Stimulated activated CD4-positive, alpha-beta T cell treated with anti-CD3 and anti-CD28 coated beads, TNF-alpha, amount 100 ng/mL, for 1 hour (primary cell): ENCODE results near the gene TWIST1.

Experiments
- DNase-seq, 3 donors: peaks; one replicate each; pipeline ENCODE4 v3.0.0-alpha.2; 2020; ENCODE audit warnings: low read depth in 3 of 3, low spot score in 1 of 3

Gene TWIST1

DNA sequence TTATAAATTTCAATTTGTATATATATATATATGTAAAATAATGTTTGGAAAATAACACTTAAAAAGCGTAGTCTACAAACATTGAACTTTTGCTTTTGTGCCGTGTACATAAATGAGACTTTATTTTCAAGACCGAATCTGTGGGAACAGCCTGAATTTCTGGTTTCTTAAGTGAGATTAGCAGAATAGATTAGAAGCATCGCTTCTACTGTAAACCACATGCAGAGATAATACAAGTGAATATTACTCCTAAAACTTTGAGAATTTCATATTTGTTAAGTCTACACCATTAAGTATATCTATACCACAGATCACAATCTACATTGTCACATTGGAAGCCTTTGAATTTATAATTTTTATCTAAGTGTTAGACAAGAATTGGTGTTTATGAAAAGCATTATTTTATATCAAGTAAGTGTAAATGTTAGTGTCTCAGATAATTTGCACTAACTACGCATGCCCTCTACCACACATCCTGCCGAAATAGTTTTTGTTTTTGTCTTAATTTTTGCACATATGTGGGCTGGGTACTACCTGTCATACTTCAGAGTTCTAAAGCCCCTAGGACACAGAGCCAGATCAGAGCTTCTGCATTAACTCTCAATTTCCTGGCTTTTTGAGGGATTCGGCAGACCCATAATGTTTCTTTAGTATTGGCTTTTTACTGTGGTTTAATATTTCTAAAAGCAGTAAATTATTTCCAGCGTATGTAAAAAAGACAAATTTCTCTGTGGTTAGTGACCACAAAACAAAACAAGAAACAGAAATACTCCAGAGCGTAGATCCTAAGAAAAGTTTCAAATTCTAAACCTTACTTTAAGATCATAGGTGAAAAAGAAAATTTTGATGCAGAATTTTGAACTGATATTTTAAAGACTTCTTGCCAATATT lies 20.0 kb downstream of the TWIST1 start:
- DNase-seq, result no peak

DNA sequence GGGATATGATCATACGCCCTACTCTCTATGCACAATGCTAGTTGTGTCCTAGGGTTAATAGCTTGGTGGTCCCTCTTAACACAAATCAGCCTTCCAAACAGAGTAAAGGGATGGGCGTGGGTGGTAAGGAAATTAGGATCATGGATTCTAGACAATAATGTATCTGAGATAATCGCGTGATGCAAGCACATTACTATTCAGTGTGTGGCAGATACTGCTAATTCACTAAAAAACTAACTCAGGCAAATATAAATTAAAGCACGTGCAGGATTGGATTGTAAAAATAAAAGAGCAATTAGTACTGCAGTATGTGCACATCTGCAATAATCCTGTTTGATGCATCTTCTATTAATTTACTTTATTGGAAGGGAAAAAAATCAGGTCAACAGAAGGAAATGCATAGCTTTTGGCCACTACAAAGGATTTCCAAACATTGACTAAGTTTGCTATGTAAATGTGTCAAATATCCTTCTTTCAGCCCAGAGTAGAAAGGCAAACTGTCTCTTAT lies 22.0 kb downstream of the TWIST1 start:
- DNase-seq, result no peak

DNA sequence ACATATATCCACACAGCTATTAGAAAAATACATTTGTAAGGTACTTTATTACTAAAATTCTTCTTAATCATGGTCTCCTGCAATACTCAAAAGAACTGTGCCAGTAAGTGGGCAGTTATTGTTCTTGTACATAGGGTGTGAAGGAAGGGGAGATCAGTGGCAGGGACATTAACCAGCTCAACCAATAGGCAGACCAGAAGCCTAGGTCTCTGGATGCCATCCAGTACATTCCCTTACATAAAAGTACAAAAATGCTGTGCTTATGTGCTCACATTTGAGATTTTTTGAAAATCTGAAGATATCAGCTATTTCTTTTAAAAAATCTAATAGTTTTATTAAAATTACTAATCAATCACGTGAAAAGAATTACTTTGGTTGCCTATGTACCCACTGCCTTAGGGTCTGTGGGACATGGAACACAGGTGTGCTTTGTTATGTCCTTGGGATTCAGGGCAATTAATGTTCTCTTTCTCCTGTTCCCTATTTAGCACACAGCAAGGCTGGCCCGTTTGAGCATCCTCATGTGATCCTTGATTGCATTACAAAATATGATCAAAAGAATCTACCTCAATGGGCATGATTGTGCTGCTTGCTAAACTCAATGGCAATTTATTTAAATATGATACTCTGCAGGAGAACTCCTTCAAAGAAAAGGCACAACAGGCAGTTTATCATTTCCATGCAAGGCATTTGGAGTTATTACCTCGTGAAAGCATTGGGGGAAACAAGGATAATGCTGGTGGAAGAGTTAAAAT lies 22.7 kb downstream of the TWIST1 start:
- no peak for DNase-seq

- no peak for DNase-seq
These were observed 23.3 kb downstream of the TWIST1 start for GRCh38 chr7:19094138-19094537.

DNA sequence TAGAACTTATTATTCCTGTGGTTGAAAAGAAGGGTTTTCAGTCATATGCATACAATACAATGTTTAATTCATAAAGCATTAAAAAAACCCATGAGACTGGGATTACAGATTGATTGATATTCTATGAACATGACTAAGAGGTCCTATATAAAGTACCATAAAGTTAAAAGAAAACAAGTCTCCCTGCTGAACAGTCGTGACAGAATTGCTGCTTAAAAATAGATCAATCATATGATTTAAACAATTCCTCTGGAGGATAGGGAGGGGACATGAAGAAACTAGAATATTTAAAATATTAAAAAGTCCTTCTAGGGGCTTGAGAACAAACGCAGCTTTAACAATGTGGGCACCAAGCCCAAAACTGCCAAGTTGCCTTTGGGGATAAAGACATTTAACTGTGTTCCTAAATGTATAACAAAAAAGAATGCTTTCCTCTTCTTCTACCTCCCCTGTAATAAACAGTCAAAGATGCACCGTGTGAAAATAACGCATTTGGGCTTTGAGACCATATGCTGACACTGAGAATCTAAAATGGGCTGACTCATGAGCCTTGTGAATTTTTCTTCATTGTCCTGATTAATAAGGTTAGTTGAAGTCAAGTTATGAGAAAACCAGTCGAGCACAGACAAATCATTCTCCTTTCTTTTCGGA lies 25.8 kb downstream of the TWIST1 start:
- DNase-seq, result no peak

GRCh38 chr7:19090526-19090925 lies 26.9 kb downstream of the TWIST1 start:
- no peak for DNase-seq

DNA sequence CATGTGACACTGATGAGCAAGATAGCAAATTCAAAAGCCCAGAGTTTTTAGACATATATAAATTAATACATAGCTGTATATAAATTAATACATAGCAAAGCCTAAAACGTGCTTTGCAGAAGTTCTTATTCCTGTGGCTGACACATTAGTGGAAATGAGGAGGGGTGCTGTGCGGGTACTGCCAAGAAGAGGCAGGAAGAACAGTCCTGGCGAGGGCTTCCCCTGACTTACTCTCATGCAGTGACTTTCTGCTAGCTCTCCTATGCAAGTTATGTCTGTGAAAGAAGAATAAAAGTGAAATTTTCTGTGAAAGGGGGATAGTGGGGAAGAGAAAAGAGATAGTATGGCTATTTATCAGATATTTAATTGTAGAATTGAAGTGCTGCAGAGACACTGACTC lies 27.6 kb downstream of the TWIST1 start:
- no peak for DNase-seq

DNA sequence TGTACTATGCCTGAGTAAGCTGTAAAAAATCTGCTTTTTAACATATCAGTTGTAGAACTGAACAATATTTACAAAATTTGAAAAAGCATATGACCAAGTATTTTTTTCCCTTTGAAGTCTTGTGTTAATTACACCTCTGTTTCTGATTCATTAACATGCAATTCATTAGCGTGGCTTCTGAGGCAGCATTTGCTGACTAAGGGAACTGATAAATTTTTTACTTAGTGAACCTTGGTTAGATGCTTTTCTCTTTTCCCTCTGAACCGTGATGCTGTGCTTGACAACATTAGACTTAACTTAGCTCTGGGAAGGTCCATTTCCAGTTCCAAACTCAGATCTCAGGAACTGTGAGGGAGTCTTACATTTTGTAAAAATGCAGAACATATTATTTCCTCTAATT lies 28.1 kb downstream of the TWIST1 start:
- no peak for DNase-seq

- no peak for DNase-seq
These were observed 37.3 kb downstream of the TWIST1 start for GRCh38 chr7:19080093-19080492.

DNA sequence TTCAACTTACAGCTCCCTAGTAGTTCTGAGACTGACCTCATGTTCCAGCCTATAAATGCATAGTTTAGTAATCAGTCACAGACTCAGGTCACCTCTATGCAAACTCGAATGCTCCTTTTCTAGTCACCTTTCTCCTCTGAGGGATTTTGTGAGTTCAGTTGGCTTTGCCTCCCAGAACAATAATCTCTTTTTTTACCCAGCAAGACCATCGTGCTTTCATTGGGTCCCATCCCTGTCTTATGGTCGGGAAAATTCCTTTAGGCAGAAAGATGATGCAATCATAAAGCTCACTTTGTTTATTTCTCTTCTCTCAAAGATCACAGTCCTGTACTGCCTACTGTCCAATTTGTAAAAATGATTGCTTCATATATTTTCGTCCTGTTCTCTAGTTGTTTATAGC lies 38.4 kb downstream of the TWIST1 start:
- DNase-seq, result no peak

GRCh38 chr7:19069842-19070241 lies 47.6 kb downstream of the TWIST1 start:
- no peak for DNase-seq

DNA sequence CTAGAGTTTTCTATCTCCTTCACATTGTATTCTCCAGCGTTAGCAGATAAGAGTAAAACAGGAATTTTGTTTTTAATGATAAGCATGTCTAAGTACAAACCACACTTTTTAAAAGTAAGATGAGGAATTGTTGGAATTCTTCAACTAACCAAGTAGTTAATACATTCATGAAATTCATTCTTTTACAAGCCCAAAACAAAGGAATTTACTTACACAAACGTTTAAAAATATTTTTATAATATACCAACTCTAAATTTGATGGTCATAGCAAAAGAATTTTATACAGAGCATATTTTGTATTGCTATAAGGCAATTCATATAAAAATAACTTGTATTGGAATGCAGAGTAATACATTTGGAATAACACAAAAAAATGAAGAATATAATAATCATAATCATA lies 51.3 kb downstream of the TWIST1 start:
- DNase-seq, result no peak
